WTC11 (cell line): ENCODE results near the gene CD164. TPM values are rescaled to one million over a fixed set of nuclear protein-coding genes. Genes with fewer than 3 reads are reported as not detected.

Source experiments
- ATAC-seq: fragments of 200-7000 bp; cut with Tn5 transposase; 2 replicates; pipeline ENCODE4 v1.10.0; 2021; ENCODE audit warnings: mild to moderate bottlenecking, moderate library complexity
- CTCF ChIA-PET: fragments of 300-600 bp; sonication (Branson Sonifier 250); formaldehyde crosslinking; loops from one replicate; lab custom pipeline; 2021; ENCODE audit warnings: antibody characterized with exemption; lab: Charles Lee
- POLR2A ChIA-PET: fragments of 350-600 bp; sonication (Branson Sonifier 250); formaldehyde crosslinking; loops from one replicate; lab custom pipeline; 2021; ENCODE audit warnings: antibody characterized with exemption; lab: Charles Lee
- DNase-seq: peaks from one replicate; pipeline ENCODE4 v3.0.0; 2021; ENCODE audit warnings: low spot score
- H3K27ac Mint-ChIP-seq: 2 replicates; pipeline ENCODE4 v1.8.0; 2021; ENCODE audit warnings: mixed read lengths
- H3K27me3 Mint-ChIP-seq: 2 replicates; pipeline ENCODE4 v1.8.0; 2021; ENCODE audit warnings: low read depth, mild to moderate bottlenecking, moderate library complexity, mixed read lengths
- H3K36me3 Mint-ChIP-seq: 2 replicates; pipeline ENCODE4 v1.8.0; 2021; ENCODE audit warnings: mixed read lengths
- H3K4me1 Mint-ChIP-seq: 2 replicates; pipeline ENCODE4 v1.8.0; 2022; ENCODE audit warnings: mixed read lengths
- H3K4me3 Mint-ChIP-seq: 2 replicates; pipeline ENCODE4 v1.8.0; 2021; ENCODE audit warnings: mild to moderate bottlenecking, moderate library complexity, mixed read lengths
- H3K9me3 Mint-ChIP-seq: 2 replicates; pipeline ENCODE4 v1.8.0; 2021; ENCODE audit warnings: mixed read lengths
- AFF4 ChIP-seq: sonication (generic); formaldehyde crosslinking; IDR thresholded peaks from 2 replicates; pipeline ENCODE4 v1.8.1; 2023; ENCODE audit warnings: mild to moderate bottlenecking, missing genetic modification reagents, borderline replicate concordance
- ATF2 ChIP-seq: sonication (generic); formaldehyde crosslinking; IDR thresholded peaks from 2 replicates; pipeline ENCODE4 v1.8.1; 2022; ENCODE audit warnings: low read depth, missing genetic modification reagents, borderline replicate concordance
- ATF3 ChIP-seq: sonication (generic); formaldehyde crosslinking; conservative IDR thresholded peaks from 2 replicates; pipeline ENCODE4 v1.8.1; 2022; ENCODE audit warnings: mild to moderate bottlenecking, missing genetic modification reagents
- CDX4 ChIP-seq: fragments of 250-450 bp; sonication (Bioruptor Pico); IDR thresholded peaks from 2 replicates; pipeline ENCODE4 v1.9.0; 2021; ENCODE audit warnings: moderate library complexity, mild to moderate bottlenecking, inconsistent platforms, borderline replicate concordance
- CREB1 ChIP-seq: sonication (generic); formaldehyde crosslinking; IDR thresholded peaks from 2 replicates; pipeline ENCODE4 v1.8.0; 2023; ENCODE audit warnings: mild to moderate bottlenecking, missing genetic modification reagents
- E2F5 ChIP-seq: sonication (generic); formaldehyde crosslinking; IDR thresholded peaks from 2 replicates; pipeline ENCODE4 v1.8.1; 2022; ENCODE audit warnings: mild to moderate bottlenecking, moderate library complexity, missing genetic modification reagents
- ESRRA ChIP-seq: sonication (generic); formaldehyde crosslinking; IDR thresholded peaks from 2 replicates; pipeline ENCODE4 v1.8.1; 2022; ENCODE audit warnings: mild to moderate bottlenecking, missing genetic modification reagents, borderline replicate concordance
- FOXP1 ChIP-seq: sonication (generic); formaldehyde crosslinking; IDR thresholded peaks from 2 replicates; pipeline ENCODE4 v1.8.0; 2022; ENCODE audit warnings: missing genetic modification reagents, mild to moderate bottlenecking, moderate library complexity, borderline replicate concordance
- HMGXB4 ChIP-seq: sonication (generic); formaldehyde crosslinking; IDR thresholded peaks from 2 replicates; pipeline ENCODE4 v1.8.1; 2023; ENCODE audit warnings: mild to moderate bottlenecking, moderate library complexity, missing genetic modification reagents
- JAZF1 ChIP-seq: fragments of 250-450 bp; sonication (Bioruptor Pico); IDR thresholded peaks from 2 replicates; pipeline ENCODE4 v1.9.0; 2021; ENCODE audit warnings: moderate library complexity, mild to moderate bottlenecking, inconsistent platforms
- RORB ChIP-seq: fragments of 250-450 bp; sonication (Bioruptor Pico); IDR thresholded peaks from 2 replicates; pipeline ENCODE4 v1.9.0; 2021; ENCODE audit warnings: mild to moderate bottlenecking
- SMAD3 ChIP-seq: sonication (generic); formaldehyde crosslinking; IDR thresholded peaks from 2 replicates; pipeline ENCODE4 v1.8.0; 2022; ENCODE audit warnings: missing genetic modification reagents, mild to moderate bottlenecking, borderline replicate concordance
- SMAD4 ChIP-seq: sonication (generic); formaldehyde crosslinking; IDR thresholded peaks from 2 replicates; pipeline ENCODE4 v1.8.0; 2022; ENCODE audit warnings: mild to moderate bottlenecking, missing genetic modification reagents
- SOX15 ChIP-seq: fragments of 250-450 bp; sonication (Bioruptor Pico); IDR thresholded peaks from 2 replicates; pipeline ENCODE4 v1.9.0; 2021; ENCODE audit warnings: mild to moderate bottlenecking
- TCF7 ChIP-seq: sonication (generic); formaldehyde crosslinking; IDR thresholded peaks from 2 replicates; pipeline ENCODE4 v1.8.0; 2022; ENCODE audit warnings: mild to moderate bottlenecking, low read depth, missing genetic modification reagents, moderate library complexity
- USF2 ChIP-seq: sonication (generic); formaldehyde crosslinking; IDR thresholded peaks from 2 replicates; pipeline ENCODE4 v1.8.1; 2023; ENCODE audit warnings: mild to moderate bottlenecking, missing genetic modification reagents, moderate library complexity
- ZNF121 ChIP-seq: sonication (generic); formaldehyde crosslinking; IDR thresholded peaks from 2 replicates; pipeline ENCODE4 v1.8.0; 2023; ENCODE audit warnings: missing genetic modification reagents
- ZNF138 ChIP-seq: sonication (generic); formaldehyde crosslinking; conservative IDR thresholded peaks from 2 replicates; pipeline ENCODE4 v1.8.1; 2022; ENCODE audit warnings: mild to moderate bottlenecking, moderate library complexity, missing genetic modification reagents
- ZNF263 ChIP-seq: sonication (generic); formaldehyde crosslinking; IDR thresholded peaks from 2 replicates; pipeline ENCODE4 v1.8.1; 2022; ENCODE audit warnings: low read depth, mild to moderate bottlenecking, moderate library complexity, missing genetic modification reagents
- total RNA-seq: library from RNA; stranded (reverse); gene quantifications from 3 replicates; pipeline ENCODE4 v1.2.3, GENCODE V29; 2021

Gene CD164
- total RNA-seq, 1 experiment from 2014 or later, result 74.9 TPM

- peak; percentile 71; the same call in 1 of the 2 replicates for TF ChIP-seq ZNF121
- no peak for TF ChIP-seq RORB (CRISPR knock-in tag)
- TF ChIP-seq CDX4 (CRISPR knock-in tag), result no peak
- TF ChIP-seq ATF2 (CRISPR knock-in tag), result no peak
- TF ChIP-seq FOXP1, result no peak
These were observed 54.3 kb downstream of the CD164 start for GRCh38 chr6:109327959-109328358.

GRCh38 chr6:109327491-109327890 is 54.8 kb downstream of the CD164 start:
- no peak overlapping the region for H3K27ac Mint-ChIP-seq
- TF ChIP-seq SMAD3 (CRISPR knock-in tag) (no peak), ATF2 (CRISPR knock-in tag) (no peak), HMGXB4 (no peak)
- POLR2A ChIA-PET, result no interaction called here
- H3K27me3 Mint-ChIP-seq, result no peaks in the 10 kb centered on the region
- peaks cover 13% of the 10 kb centered on the region for H3K4me1 Mint-ChIP-seq
- no peaks in the 10 kb centered on the region for H3K36me3 Mint-ChIP-seq
- H3K4me3 Mint-ChIP-seq, result no peak overlapping the region
- peaks cover 5% of the 10 kb centered on the region; the same call in 1 of the 2 replicates for H3K9me3 Mint-ChIP-seq
- no peak for ATAC-seq
- no peak for DNase-seq
- CTCF ChIA-PET, result no interaction called here

More at GRCh38 chr6:109327959-109328358, 54.3 kb downstream of the CD164 start:
- no peak overlapping the region for H3K4me3 Mint-ChIP-seq
- no peaks in the 10 kb centered on the region for H3K36me3 Mint-ChIP-seq
- peaks cover 5% of the 10 kb centered on the region; the same call in 1 of the 2 replicates for H3K9me3 Mint-ChIP-seq
- no peak overlapping the region for H3K27ac Mint-ChIP-seq
- H3K4me1 Mint-ChIP-seq, result peaks cover 10% of the 10 kb centered on the region
- ATAC-seq (no peak), DNase-seq (no peak)
- ChIA-PET CTCF (no interaction called here), POLR2A (no interaction called here)
- H3K27me3 Mint-ChIP-seq, result no peaks in the 10 kb centered on the region

- no peak overlapping the region for H3K27ac Mint-ChIP-seq
- POLR2A ChIA-PET, result no interaction called here
- ATAC-seq (no peak), DNase-seq (no peak)
- CTCF ChIA-PET, result no interaction called here
- no peak overlapping the region for H3K4me3 Mint-ChIP-seq
- H3K9me3 Mint-ChIP-seq, result peaks cover 5% of the 10 kb centered on the region; the same call in 1 of the 2 replicates
- peaks cover 13% of the 10 kb centered on the region for H3K4me1 Mint-ChIP-seq
- no peaks in the 10 kb centered on the region for H3K36me3 Mint-ChIP-seq
- no peaks in the 10 kb centered on the region for H3K27me3 Mint-ChIP-seq
- TF ChIP-seq SOX15 (CRISPR knock-in tag) (no peak), SMAD4 (CRISPR knock-in tag) (no peak), FOXP1 (no peak), E2F5 (no peak), TCF7 (CRISPR knock-in tag) (no peak), ESRRA (no peak), JAZF1 (CRISPR knock-in tag) (no peak), CREB1 (CRISPR knock-in tag) (no peak), AFF4 (CRISPR knock-in tag) (no peak), ZNF263 (CRISPR knock-in tag) (no peak), USF2 (CRISPR knock-in tag) (no peak), ATF3 (CRISPR knock-in tag) (no peak), ZNF138 (no peak)
These were observed 55.9 kb downstream of the CD164 start for GRCh38 chr6:109326351-109326750.
